NT2/D1 (cell line): ENCODE results near the gene DRAXIN.

Experiments used
- YY1 ChIP-seq: IDR thresholded peaks from 2 replicates; pipeline ENCODE4 v1.6.1; 2011; ENCODE audit not compliant: insufficient read length, insufficient read depth
- ZNF274 ChIP-seq: IDR thresholded peaks from 2 replicates; pipeline ENCODE4 v1.6.1; 2011; ENCODE audit warnings: mild to moderate bottlenecking, low read depth, low read length

DNA sequence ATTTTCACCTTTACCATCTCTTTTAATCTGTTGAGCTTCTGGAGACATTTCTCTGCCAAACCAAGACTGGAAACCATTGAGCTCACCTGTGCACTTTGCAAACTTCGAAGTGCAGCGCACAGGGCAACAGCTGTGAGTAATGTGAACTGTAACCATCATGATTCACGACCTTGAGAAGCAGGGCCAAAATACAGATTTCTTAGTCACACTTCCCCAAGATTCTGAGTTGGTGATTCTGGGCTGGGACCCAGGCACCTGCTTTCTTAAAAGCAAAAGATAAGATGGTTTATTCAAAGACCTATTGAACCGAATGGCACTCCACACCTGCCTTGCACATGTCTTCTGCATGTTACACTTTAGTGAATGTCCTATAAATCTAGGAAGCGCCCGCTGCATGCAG is 54.6 kb downstream of the DRAXIN start:
- TF ChIP-seq YY1 = no peak
- TF ChIP-seq ZNF274 = no peak
